Karpas-422 (cell line): Measurements from ENCODE around the gene CKAP2. TPM values are rescaled to one million over a fixed set of nuclear protein-coding genes. Genes with fewer than 3 reads are reported as not detected.
"Not testable (repeated sequence)": the region's sequence is repeated elsewhere in the genome, so short reads cannot be mapped to it uniquely, and the experiment has no call there.

Experiments
- DNase-seq: peaks from one replicate; pipeline ENCODE4 v3.0.0-alpha.2; 2015
- H2AFZ ChIP-seq: fragments of 200-600 bp; sonication (generic); 2 replicates; pipeline ENCODE4 v1.6.1; 2014; ENCODE audit warnings: antibody characterized with exemption, low read length, mixed read lengths
- H3K27ac ChIP-seq: fragments of 200-600 bp; sonication (generic); 2 replicates; pipeline ENCODE4 v1.5.1; 2014; ENCODE audit warnings: mild to moderate bottlenecking, low read length, moderate library complexity
- H3K27me3 ChIP-seq: fragments of 200-600 bp; sonication (generic); 2 replicates; pipeline ENCODE4 v1.6.1; 2014; ENCODE audit warnings: low read length, mixed read lengths
- H3K36me3 ChIP-seq: fragments of 200-600 bp; sonication (generic); 2 replicates; pipeline ENCODE4 v1.6.1; 2014; ENCODE audit warnings: low read length, mixed read lengths; ENCODE audit not compliant: insufficient read depth
- H3K4me1 ChIP-seq: fragments of 200-600 bp; sonication (generic); 2 replicates; pipeline ENCODE4 v1.6.1; 2014; ENCODE audit warnings: mild to moderate bottlenecking, low read length, mixed read lengths
- H3K4me2 ChIP-seq: fragments of 200-600 bp; sonication (generic); 2 replicates; pipeline ENCODE4 v1.6.1; 2014; ENCODE audit warnings: low read length, low read depth, mild to moderate bottlenecking; ENCODE audit not compliant: poor library complexity, severe bottlenecking
- H3K4me3 ChIP-seq: fragments of 200-600 bp; sonication (generic); 2 replicates; pipeline ENCODE4 v1.5.1; 2014; ENCODE audit warnings: mild to moderate bottlenecking, antibody characterized with exemption, low read length, mixed read lengths
- H3K79me2 ChIP-seq: fragments of 200-600 bp; sonication (generic); 2 replicates; pipeline ENCODE4 v1.6.1; 2014; ENCODE audit warnings: mild to moderate bottlenecking, low read length, mixed read lengths
- H3K9ac ChIP-seq: fragments of 200-600 bp; sonication (generic); 2 replicates; pipeline ENCODE4 v1.6.0; 2014; ENCODE audit warnings: low read length
- H3K9me2 ChIP-seq: fragments of 200-600 bp; sonication (generic), shearing (Covaris generic); replicated peaks from 2 replicates; pipeline ENCODE4 v1.6.0; 2014; ENCODE audit warnings: mild to moderate bottlenecking, low read length, moderate library complexity; ENCODE audit not compliant: insufficient read depth
- H3K9me3 ChIP-seq: fragments of 300-700, 200-600 bp; sonication (generic); 2 replicates; pipeline ENCODE4 v1.6.1; 2014; ENCODE audit warnings: low read length, mixed read lengths
- H4K20me1 ChIP-seq: fragments of 200-600 bp; sonication (generic); 2 replicates; pipeline ENCODE4 v1.6.1; 2014; ENCODE audit warnings: mild to moderate bottlenecking, antibody characterized with exemption, low read length, low read depth; ENCODE audit not compliant: insufficient read depth
- total RNA-seq: library from RNA; depleted of rRNA; stranded (reverse); fragments of >200 nt; shearing (Covaris generic); gene quantifications from 2 replicates; pipeline ENCODE4 v1.2.3, GENCODE V29; 2014; ENCODE audit warnings: low replicate concordance; rRNA removed

Gene CKAP2
- 30.7 and 46.2 TPM in 2 replicates for total RNA-seq

GRCh38 chr13:52454820-52455676 lies at the start of gene CKAP2:
CKAP2 (plus strand) TSS chr13:52455478; CDS start chr13:52455557, 79 bp downstream.
- Histone ChIP-seq H3K9me3 (no peaks in the 10 kb centered on the region), H3K27ac (peak within 1 kb of the TSS; percentile 88), H3K4me1 (peaks cover 37% of the 10 kb centered on the region), H3K27me3 (no peaks in the 10 kb centered on the region), H3K9ac (peak within 1 kb of the TSS; percentile 92), H2AFZ (peak within 1 kb of the TSS; percentile 42), H3K9me2 (no peaks in the 10 kb centered on the region), H3K4me3 (peak within 1 kb of the TSS; percentile 94), H3K79me2 (peaks cover 45% of the 10 kb centered on the region), H3K36me3 (peaks cover 20% of the 10 kb centered on the region; the same call in 1 of the 2 replicates), H3K4me2 (peak within 1 kb of the TSS; percentile 64), H4K20me1 (no peaks in the 10 kb centered on the region)
- DNase-seq = peak; percentile 97

- no peak within 1 kb of the TSS for H3K27ac ChIP-seq
- H3K36me3 ChIP-seq = no peaks in the 10 kb centered on the region
- no peak within 1 kb of the TSS for H3K9ac ChIP-seq
- H3K4me3 ChIP-seq = no peak within 1 kb of the TSS
- no peaks in the 10 kb centered on the region for H3K27me3 ChIP-seq
- H3K79me2 ChIP-seq = no peaks in the 10 kb centered on the region
- DNase-seq = no peak
- H3K4me2 ChIP-seq = no peak within 1 kb of the TSS
- peaks cover 4% of the 10 kb centered on the region; the same call in 1 of the 2 replicates for H3K4me1 ChIP-seq
- no peaks in the 10 kb centered on the region for H4K20me1 ChIP-seq
- H3K9me2 ChIP-seq = no peaks in the 10 kb centered on the region
- H3K9me3 ChIP-seq = no peaks in the 10 kb centered on the region
- no peak within 1 kb of the TSS for H2AFZ ChIP-seq
Measured at GRCh38 chr13:52405767-52406494, 49.3 kb upstream of the CKAP2 start, which contains the start of gene THSD1. THSD1 (minus strand) TSS chr13:52406172; CDS start chr13:52402600, 3,572 bp downstream.

GRCh38 chr13:52406629-52407028 lies 48.6 kb upstream of the CKAP2 start:
- H3K4me3 ChIP-seq = no peak overlapping the region
- H3K9me2 ChIP-seq = no peaks in the 10 kb centered on the region
- H3K27ac ChIP-seq = no peak overlapping the region
- no peaks in the 10 kb centered on the region for H4K20me1 ChIP-seq
- peaks cover 4% of the 10 kb centered on the region; the same call in 1 of the 2 replicates for H3K4me1 ChIP-seq
- DNase-seq = no peak
- no peak overlapping the region for H2AFZ ChIP-seq
- H3K27me3 ChIP-seq = no peaks in the 10 kb centered on the region
- no peak overlapping the region for H3K4me2 ChIP-seq
- no peaks in the 10 kb centered on the region for H3K9me3 ChIP-seq
- H3K36me3 ChIP-seq = peaks cover 2% of the 10 kb centered on the region; the same call in 1 of the 2 replicates
- no peak overlapping the region for H3K9ac ChIP-seq
- no peaks in the 10 kb centered on the region for H3K79me2 ChIP-seq

GRCh38 chr13:52407436-52407835 lies 47.8 kb upstream of the CKAP2 start:
- H3K4me2 ChIP-seq, H3K9ac ChIP-seq, H3K4me1 ChIP-seq, DNase-seq, H4K20me1 ChIP-seq, H3K36me3 ChIP-seq, H3K4me3 ChIP-seq, H3K27ac ChIP-seq, H3K27me3 ChIP-seq, H3K9me3 ChIP-seq, H2AFZ ChIP-seq, H3K9me2 ChIP-seq, H3K79me2 ChIP-seq: not testable (repeated sequence)

- H3K27me3 ChIP-seq, H3K9ac ChIP-seq, H2AFZ ChIP-seq, H3K4me1 ChIP-seq, H3K9me2 ChIP-seq, H3K79me2 ChIP-seq, H4K20me1 ChIP-seq, H3K9me3 ChIP-seq, H3K4me3 ChIP-seq, H3K27ac ChIP-seq, H3K4me2 ChIP-seq, DNase-seq: not testable (repeated sequence)
- peaks cover 13% of the 10 kb centered on the region; the same call in 1 of the 2 replicates for H3K36me3 ChIP-seq
Measured at GRCh38 chr13:52408071-52408658, 47.1 kb upstream of the CKAP2 start.

GRCh38 chr13:52411629-52412028 lies 43.6 kb upstream of the CKAP2 start:
- Histone ChIP-seq H3K27me3 (no peaks in the 10 kb centered on the region), H3K27ac (no peak overlapping the region), H3K9ac (no peak overlapping the region), H2AFZ (no peak overlapping the region), H3K9me2 (no peaks in the 10 kb centered on the region), H3K36me3 (peaks cover 31% of the 10 kb centered on the region; the same call in 1 of the 2 replicates), H3K9me3 (no peaks in the 10 kb centered on the region), H4K20me1 (no peaks in the 10 kb centered on the region), H3K79me2 (no peaks in the 10 kb centered on the region), H3K4me1 (no peaks in the 10 kb centered on the region), H3K4me3 (no peak overlapping the region), H3K4me2 (no peak overlapping the region)
- DNase-seq = no peak

- Histone ChIP-seq H3K36me3 (peaks cover 35% of the 10 kb centered on the region; the same call in 1 of the 2 replicates), H3K9ac (no peak overlapping the region), H3K9me2 (no peaks in the 10 kb centered on the region), H3K4me2 (no peak overlapping the region), H4K20me1 (no peaks in the 10 kb centered on the region), H3K27ac (no peak overlapping the region), H3K4me1 (no peaks in the 10 kb centered on the region), H3K27me3 (no peaks in the 10 kb centered on the region), H3K4me3 (no peak overlapping the region), H3K9me3 (no peaks in the 10 kb centered on the region), H2AFZ (no peak overlapping the region), H3K79me2 (no peaks in the 10 kb centered on the region)
- DNase-seq = no peak
Measured at GRCh38 chr13:52412128-52412527, 43.1 kb upstream of the CKAP2 start.

GRCh38 chr13:52414051-52414450 lies 41.2 kb upstream of the CKAP2 start:
- Histone ChIP-seq H2AFZ (no peak overlapping the region), H3K27me3 (no peaks in the 10 kb centered on the region), H3K9ac (no peak overlapping the region), H3K9me3 (no peaks in the 10 kb centered on the region), H3K79me2 (no peaks in the 10 kb centered on the region), H3K4me3 (no peak overlapping the region), H3K9me2 (no peaks in the 10 kb centered on the region), H3K27ac (no peak overlapping the region), H3K36me3 (peaks cover 35% of the 10 kb centered on the region; the same call in 1 of the 2 replicates), H4K20me1 (no peaks in the 10 kb centered on the region), H3K4me1 (no peaks in the 10 kb centered on the region), H3K4me2 (no peak overlapping the region)
- no peak for DNase-seq
